Activated T-helper 1 cell treated with Interleukin-2 at 50 U/mL for 16 hours (primary cell): ENCODE results near the gene MEP1A.

Experiments used
- DNase-seq: peaks from one replicate; pipeline ENCODE4 v3.0.0-alpha.2; 2020; ENCODE audit warnings: low read depth

Gene MEP1A

DNA sequence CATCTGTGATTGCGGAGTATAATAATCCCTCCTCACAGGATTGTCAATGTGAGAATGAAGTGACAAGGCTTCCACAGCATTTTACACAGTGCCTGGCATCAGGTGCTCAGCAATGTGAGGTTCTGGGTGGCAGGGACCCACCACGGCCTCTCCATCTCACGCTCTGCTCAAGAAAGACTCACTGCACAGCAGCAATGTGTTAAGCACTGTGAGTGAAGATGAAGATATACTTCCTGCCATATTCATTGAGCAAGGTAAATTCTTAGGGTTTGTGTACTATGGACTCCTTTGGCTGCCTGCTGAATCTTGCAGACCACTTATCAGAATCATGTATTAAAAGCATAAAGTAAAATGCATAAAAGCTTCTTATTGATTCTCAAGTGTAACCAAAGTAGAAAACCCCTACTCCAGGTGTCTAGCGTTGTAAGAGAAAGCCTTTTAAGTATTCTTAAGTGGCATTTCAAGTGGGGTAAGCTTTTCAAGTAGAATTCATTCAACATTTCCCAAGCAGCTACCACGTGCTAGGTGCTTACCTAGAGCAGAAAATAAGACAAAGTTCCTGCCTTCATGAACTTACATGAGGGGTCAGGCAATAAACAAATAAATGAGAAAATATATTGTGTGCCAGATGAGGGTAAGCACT, 17.0 kb upstream of the MEP1A start:
- no peak for DNase-seq

- no peak for DNase-seq
Observed at GRCh38 chr6:46777476-46778346, 15.5 kb upstream of the MEP1A start.

DNA sequence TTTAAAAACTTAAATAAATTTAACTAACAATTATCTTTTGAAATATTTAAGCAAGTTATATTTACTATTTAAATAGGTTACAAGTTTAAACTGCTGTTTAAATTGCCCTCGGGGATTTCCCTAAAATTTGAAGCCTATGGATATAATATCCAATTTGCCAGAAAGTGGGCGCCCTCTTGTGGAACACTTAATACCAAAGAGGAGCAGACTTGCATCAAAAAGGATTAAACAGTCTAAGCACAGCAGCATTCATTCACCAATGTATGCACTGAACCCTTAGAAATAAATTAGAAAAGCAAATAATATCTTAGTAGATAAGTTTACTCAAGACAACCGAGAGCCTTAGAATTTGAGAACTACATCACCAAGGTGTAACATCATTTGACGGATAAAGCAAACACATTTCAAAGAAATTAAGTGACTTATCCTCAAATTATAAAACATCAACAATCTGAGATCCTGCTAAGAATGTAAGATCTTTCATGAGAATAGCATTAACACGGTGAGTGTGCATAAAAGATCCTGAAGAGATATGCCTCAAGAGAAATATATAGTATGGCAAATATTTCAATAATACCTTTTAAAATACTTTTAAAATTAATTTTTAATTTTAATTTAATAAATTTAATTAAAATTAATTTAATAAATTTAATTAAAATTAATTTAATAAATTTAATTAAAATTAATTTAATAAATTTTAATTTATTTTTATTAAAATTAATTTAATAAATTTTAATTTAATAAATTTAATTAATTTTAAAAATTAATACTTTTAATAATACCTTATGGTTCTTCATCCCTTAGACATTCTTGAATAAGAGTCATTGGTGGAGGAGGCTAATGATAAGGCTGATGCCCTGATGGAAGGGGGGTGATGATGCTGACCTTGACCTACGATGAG, 11.5 kb upstream of the MEP1A start:
- DNase-seq, result no peak

- no peak for DNase-seq
Observed at GRCh38 chr6:46784535-46784934, 8.7 kb upstream of the MEP1A start.

DNA sequence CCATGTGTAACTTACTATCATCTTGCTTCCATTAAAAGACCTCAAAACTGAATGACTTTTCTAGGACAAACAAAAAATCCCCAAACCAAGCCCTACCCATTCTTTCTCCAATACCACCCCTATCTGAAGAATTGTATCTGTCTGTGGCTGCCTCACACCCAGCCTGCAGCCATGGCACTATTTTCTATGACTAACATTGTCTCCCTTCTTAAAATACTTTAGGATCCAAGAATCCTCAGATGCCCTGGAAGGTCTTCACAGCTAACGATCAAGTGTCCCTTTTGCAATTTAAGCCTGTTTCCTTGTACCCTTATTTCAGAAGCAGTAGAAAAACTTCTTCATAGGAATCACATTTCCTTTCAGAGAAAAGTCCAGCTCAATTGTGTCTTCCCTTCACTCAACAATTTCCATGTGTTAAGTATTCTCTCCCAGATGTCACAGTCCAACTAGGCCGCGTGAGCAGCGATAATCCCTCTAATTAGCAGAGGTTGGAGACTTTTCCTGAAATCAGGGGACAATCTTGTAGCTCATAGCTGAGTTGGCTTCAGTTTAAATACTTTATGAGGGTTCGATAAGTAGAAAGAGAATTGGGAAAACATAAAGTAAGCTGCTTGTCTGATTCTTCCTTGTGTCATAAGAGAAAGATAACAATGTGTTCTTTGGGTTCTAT, 5.2 kb upstream of the MEP1A start:
- DNase-seq, result no peak

DNA sequence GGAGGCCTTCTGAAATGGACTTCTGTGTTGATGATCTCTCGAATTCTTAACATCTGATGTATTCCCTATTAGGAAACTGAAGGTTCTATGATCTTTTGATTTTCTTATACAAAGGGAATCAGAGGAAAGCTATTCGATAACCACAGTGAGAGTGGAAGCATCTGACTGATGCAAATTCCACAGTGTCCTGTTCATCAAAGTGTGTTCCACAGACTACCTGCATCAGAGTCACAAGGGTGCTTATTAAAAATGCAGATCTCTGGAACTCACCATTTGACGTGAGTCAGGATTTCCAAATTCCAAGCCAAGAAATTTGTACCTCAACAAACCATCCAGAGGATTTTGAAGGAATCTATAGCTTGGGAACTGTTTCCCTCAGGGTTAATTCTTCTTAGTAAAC, 4.4 kb upstream of the MEP1A start:
- DNase-seq, result no peak

DNA sequence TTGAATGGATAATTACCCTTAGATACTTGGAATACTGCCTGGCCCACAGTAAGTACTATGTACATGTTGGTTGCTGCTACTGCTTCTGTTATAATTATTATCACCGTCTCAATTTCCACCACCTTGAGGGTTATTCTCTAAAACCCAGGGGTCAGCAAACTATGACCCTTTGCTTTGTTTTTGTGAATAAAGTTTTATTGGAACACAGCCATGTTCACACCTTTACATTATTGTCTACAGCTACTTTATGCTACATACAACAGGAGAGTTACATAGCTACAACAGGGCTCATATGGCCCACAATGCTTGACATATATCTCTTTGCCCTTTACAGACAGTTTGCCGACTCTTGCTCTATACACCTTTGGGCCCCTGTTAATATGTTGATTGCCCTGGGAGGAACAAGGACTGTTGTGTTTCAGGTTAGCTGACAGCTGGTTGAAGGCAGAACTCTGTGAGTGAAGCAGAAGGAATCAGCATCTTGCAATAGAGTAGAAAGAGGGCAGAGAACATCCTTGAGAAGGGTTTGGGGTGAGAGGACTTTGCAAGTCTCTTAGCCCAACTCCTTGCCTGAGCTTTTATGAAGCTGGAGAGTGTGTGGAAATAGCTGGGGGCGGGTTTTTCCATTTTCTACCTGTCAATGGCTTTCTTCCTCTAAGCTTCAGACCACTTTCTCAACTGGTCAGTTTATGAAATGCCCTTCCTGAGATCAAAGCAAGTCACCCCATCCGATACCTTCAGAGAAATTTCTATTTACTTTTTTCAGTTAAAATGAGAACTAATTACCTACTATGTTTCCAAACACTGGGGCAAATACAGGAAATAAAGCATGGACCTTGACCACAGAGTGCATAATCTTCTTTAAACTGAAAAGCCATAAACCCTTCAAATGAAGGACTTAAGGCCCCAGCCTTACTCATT, 3.5 kb upstream of the MEP1A start:
- no peak for DNase-seq

GRCh38 chr6:46790355-46790874, 2.8 kb upstream of the MEP1A start:
- no peak for DNase-seq

GRCh38 chr6:46792635-46793034, 554 bp upstream of the MEP1A start:
- DNase-seq, result no peak

DNA sequence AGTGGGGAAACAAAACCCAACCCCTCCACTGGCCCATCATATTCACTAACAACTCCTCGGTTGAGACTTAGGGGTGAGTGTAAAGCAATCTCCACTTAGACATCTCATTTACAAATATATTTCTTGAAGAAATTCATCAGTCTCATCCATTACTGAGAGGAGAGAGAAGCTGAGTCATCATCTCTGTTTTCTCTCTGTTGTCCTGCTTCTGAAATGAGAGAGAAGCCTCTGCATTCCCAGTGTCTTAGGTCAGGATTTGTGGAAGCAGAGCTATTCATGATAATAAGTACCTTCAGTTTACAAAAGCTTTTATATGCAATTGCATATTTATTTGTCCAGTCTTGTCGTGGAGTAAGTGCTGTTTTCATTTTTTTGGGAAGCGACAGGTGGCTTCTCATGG, 879 bp downstream of the MEP1A start:
- no peak for DNase-seq

DNA sequence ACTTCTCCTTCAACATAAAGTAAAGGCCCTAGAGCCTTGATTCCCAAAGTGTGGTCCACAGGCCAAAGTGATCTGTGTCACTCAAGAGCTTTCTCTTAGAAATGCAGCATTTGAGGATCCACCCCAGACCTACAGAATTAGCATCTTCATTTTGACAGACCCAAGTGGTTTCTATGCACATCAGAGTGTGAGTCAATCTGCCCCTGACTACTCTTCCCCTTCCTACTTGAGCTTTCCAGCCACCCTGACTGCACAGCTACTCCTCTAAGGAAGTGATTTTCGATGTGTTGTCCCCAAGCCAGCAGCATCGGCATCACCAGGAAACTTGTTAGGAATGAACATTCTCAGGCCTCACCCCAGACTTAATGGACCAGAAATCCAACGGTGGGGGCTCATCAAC, 2.6 kb downstream of the MEP1A start:
- DNase-seq, result no peak

- DNase-seq, result no peak
Observed at GRCh38 chr6:46796848-46797580, 3.8 kb downstream of the MEP1A start.

- DNase-seq, result no peak
Observed at GRCh38 chr6:46799657-46800056, 6.5 kb downstream of the MEP1A start.

DNA sequence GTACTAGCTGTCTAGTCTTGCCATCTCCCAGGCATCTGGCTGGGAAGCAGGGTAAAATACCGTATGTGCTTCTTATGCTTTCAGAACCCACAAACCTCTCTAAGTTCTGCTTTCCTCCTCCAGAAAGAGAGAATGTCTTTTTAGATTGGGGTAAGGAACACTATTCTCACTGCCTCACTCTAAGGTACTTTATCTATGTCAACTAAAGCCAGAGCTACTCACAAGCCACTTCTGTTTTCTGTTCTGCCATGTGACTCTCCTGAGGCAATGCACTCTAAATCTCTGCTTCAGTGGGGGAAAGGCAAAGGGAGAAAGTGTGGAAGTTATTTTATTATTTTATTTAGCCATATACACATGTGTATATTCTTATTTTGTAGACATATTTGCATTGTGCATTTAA, 15.6 kb downstream of the MEP1A start:
- no peak for DNase-seq

DNA sequence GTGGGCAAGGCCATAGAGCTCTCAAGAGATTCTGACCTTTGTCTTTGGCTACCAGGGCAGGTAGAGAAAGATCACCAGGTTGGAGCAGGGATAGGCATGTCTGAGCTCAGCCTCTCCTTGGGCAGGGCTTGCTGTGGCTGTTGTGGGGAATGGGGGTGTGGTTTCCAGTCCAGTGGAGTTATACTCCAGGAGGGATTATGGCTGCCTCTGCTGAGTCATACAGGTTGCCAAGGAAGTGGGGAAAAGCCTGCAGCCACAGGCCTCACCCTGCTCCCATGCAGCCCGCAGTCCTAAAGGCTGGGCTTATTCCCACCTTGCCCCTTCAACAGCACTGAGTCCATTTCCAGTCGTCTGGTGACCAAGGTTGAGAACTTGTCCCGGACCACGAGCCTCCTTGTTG, 21.9 kb downstream of the MEP1A start:
- no peak for DNase-seq

DNA sequence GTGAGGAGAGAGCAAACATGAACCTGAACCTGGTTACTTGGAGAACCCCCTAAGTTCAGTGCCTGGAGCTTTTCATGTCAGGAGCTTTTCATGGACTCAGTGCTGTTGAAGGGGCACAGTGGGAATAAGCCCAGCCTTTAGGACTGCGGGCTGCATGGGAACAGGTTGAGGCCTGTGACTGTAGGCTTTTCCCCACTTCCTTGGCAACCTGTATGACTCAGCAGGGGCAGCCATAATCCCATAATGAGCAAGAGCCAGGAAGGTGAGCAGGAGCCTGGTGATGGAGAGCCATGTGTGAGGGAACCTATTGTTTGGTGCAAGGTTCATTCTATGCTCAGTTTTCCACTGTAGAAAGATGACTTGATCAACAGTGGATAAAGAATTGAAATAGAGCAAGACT, 23.4 kb downstream of the MEP1A start:
- no peak for DNase-seq

GRCh38 chr6:46819561-46819960, 26.4 kb downstream of the MEP1A start:
- DNase-seq, result no peak

DNA sequence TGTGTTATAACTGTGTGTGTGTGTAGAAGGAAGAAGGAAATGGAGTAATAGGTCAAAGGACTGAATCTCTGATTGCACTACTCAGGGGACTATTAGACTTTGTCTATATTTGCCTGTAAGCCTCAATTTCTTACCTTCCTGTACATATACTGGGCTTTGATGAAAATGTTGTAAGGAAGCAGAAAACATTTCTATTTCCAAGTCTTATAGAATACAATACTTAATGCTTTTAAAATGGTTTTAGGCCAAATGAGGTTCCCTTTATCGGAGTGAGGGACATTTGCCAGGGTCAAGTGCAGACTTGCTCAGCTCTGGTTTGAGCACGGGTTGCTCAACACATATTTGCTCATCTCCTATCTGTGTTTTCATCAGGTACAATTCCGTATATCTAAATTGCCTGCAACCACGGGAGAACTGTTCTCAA, 28.3 kb downstream of the MEP1A start:
- DNase-seq, result no peak

GRCh38 chr6:46828939-46829338, 35.8 kb downstream of the MEP1A start:
- DNase-seq, result no peak

DNA sequence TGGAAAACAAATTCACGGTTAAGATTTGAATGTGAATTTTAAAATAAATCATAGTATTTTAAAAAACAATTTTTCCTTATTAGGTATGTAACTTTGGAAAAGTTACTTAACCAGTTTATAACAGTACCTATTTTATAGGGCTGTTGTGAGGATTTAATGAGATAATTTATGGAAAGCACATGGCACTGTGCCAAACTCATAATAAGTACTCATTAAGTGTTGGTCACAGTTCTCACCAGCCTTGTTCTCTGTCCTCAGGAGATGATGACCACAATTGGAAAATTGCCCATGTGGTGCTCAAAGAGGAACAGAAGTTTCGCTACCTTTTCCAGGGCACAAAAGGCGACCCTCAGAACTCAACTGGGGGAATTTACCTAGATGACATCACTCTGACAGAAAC, 39.6 kb downstream of the MEP1A start:
- no peak for DNase-seq
